ENCODE results near the gene SH2D3A.

Gene SH2D3A

GRCh38 chr19:6713773-6714692 lies 53.2 kb downstream of the SH2D3A start:
- no peak overlapping the region for H3K4me3 ChIP-seq (ENCODE audit: low read depth, low read length)
- TF ChIP-seq CTCF (IDR thresholded peaks at IDR 0.05; ENCODE audit: low read depth, low read length, missing control alignments), result no peak
- DNase-seq (ENCODE audit: low read depth), result no peak

- no peak overlapping the region for H3K4me3 ChIP-seq (ENCODE audit: low read depth, low read length)
- TF ChIP-seq CTCF (IDR thresholded peaks at IDR 0.05; ENCODE audit: low read depth, low read length, missing control alignments), result no peak
- no peak for DNase-seq (ENCODE audit: low read depth)
Measured at GRCh38 chr19:6712692-6713670, 54.3 kb downstream of the SH2D3A start.

GRCh38 chr19:6712231-6712630 lies 55.0 kb downstream of the SH2D3A start:
- DNase-seq (ENCODE audit: low read depth), result no peak
- H3K4me3 ChIP-seq (ENCODE audit: low read depth, low read length), result no peak overlapping the region
- TF ChIP-seq CTCF (IDR thresholded peaks at IDR 0.05; ENCODE audit: low read depth, low read length, missing control alignments), result no peak

GRCh38 chr19:6711605-6712004 lies 55.6 kb downstream of the SH2D3A start:
- H3K4me3 ChIP-seq (ENCODE audit: low read depth, low read length), result no peak overlapping the region
- no peak for DNase-seq (ENCODE audit: low read depth)
- no peak for TF ChIP-seq CTCF (IDR thresholded peaks at IDR 0.05; ENCODE audit: low read depth, low read length, missing control alignments)

GRCh38 chr19:6711078-6711361 lies 56.2 kb downstream of the SH2D3A start:
- no peak for DNase-seq (ENCODE audit: low read depth)
- TF ChIP-seq CTCF (IDR thresholded peaks at IDR 0.05; ENCODE audit: low read depth, low read length, missing control alignments), result no peak
- no peak overlapping the region for H3K4me3 ChIP-seq (ENCODE audit: low read depth, low read length)

GRCh38 chr19:6710273-6711077 lies 56.8 kb downstream of the SH2D3A start:
- no peak for DNase-seq (ENCODE audit: low read depth)
- no peak overlapping the region for H3K4me3 ChIP-seq (ENCODE audit: low read depth, low read length)
- peak; percentile 25 for TF ChIP-seq CTCF (IDR thresholded peaks at IDR 0.05; ENCODE audit: low read depth, low read length, missing control alignments)
